HPDE6-E6E7 (cell line): ENCODE measurements around the gene TPH1.

Source experiments
- DNase-seq: peaks from one replicate; pipeline ENCODE4 v3.0.0; 2011; ENCODE audit warnings: missing footprints; ENCODE audit errors: extremely low spot score

The TPH1 gene

DNA sequence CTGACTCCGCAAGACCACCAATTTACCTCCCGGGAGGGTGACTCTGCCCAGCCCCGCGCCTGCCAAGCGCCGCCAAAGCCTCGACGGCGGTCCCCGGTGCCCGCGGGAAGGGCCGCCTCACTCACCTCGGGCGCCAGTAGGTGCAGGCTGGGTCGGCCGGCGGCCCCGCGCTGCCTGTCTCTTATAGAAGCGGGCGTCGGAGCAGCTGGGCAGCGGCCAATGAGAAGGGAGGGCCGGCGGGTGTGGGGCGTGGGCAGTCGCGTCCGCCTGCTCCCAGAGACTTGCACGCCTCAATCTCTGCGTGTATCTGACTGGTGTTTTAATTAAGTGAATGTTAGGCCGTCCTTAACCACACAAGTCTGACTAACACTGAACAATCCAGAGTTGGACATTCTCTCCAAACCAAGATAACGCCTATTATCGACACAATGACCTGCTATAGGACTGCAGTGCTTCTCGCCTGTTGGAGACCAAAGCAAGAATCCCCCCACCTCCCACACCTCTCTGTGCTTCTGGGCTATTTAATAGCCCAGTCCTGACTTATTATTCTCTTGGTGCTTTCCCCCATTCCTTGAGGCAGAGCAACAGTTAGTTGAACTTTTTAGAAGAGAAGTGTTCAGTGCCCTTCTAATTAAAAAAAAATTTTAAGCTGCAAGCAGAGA, at the start of gene TPH1:
Gene TPH1, minus strand, starts transcription at position 154 of the 662 bp plus-strand sequence. CDS start 5,507 bp downstream, outside the sequence.
- peak; percentile 6 for DNase-seq

DNA sequence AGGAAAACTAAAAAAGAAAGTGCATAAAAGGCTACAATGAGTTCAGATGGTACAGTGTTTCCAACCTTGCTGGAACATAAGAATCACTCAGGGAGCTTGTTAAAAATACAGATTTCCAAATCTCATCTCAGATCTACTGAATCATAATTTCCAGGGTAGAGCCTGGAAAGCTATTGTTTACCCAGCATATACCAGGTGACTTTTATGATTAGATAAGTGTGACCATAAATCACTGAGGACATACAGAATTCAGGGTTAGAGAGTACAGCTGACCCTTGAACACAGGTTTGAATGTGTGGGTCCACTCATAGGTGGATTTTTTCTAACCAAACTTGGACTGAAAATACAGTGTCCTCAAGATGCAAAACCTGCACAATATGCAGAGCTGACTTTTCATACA, 47.9 kb upstream of the TPH1 start:
- no peak for DNase-seq

GRCh38 chr11:18091731-18092130, 45.7 kb upstream of the TPH1 start:
- DNase-seq: no peak

DNA sequence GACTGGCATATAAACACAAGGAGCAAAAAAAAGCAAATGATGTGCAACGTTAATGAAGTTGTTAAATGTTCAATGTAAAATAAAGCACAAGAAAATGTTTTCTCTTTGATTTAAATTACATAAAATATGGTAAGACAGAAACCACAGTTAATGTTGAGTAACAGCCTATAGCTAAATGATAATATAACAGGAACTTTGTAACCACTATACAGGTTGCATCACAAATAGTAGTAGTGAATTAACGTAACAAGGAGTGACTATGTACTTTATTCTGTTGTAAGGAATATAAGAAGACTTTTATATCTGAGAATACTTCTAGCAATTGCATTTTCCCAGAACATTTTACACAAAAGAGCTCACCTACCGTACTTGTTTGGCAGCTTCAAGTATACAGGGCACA, 42.9 kb upstream of the TPH1 start:
- no peak for DNase-seq

- no peak for DNase-seq
Observed at GRCh38 chr11:18088366-18088765, 42.3 kb upstream of the TPH1 start.

DNA sequence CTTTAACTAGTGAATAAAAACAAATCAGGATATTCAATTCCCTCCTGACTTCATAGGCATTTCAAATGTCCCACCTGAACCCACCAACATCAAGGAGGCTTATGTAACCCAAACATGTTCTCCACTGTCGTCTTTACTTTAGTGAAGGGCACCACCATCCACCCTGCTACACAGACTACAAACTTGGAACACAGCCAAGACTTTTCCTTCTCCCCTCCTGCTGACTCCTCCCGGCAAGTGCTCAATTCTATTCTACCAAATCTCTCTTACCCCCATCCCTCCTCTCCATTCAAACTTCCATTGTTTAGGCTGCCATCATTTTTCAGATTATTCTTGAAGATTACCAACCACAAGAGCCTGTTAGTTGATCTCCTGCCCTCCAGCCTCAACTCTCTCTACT, 35.5 kb upstream of the TPH1 start:
- no peak for DNase-seq

DNA sequence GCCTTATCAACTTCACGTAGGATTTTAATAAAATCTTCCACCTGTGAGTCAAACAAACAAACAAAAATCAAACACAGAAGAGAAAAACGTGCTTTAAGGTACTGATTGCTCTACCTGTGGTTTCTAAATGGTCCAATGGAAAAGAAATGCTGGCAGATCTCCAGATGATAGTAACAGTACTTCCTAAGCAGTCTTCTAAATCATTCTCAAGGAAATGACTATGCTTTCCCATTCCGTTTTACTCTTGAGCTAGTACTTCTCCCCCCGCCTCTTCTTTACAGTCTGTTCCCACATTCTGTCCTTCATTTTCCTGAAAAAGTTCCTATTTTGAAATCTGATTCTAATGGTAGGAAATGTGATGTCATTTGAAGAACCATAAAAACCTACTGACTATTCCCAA, 34.4 kb upstream of the TPH1 start:
- DNase-seq: no peak

DNA sequence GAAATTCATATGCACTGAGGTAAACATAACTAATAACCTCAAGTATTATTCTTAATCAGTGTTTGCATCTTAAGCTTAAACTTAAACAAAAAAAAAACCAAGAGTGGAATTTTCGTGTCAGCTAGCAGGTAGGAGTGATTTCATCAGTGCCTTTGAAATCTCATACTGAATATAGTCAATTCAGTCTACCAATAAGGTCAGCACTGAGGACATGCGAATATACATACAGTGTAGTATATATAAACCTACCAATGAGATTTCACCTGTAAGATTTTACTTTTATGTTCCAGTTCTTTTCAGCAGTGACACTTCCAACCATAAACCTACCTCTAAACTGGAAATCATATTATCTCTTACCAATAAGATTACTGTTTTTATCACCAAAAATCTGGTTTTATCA, 32.8 kb upstream of the TPH1 start:
- DNase-seq: no peak

GRCh38 chr11:18075444-18075843, 29.4 kb upstream of the TPH1 start:
- no peak for DNase-seq

- DNase-seq: no peak
Observed at GRCh38 chr11:18071098-18071705, 25.1 kb upstream of the TPH1 start.

DNA sequence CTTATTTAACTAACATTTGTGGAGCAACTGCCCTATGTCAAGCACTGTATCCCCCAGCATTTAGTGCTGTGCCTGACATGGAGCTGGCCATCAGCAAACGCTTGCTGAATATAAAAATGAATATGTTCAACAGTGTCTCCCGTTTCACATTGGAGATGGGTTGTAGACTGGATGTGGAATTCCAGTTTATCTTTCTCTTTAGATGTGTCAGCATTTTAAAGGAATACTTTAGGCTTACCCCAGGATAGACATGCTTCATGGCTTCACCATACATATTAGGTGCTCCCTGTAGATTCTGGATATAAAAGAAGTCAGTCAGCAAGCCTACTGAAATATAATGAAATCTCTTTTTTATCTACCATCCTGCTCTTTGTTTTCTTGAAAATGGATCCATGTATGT, 21.3 kb upstream of the TPH1 start:
- no peak for DNase-seq

DNA sequence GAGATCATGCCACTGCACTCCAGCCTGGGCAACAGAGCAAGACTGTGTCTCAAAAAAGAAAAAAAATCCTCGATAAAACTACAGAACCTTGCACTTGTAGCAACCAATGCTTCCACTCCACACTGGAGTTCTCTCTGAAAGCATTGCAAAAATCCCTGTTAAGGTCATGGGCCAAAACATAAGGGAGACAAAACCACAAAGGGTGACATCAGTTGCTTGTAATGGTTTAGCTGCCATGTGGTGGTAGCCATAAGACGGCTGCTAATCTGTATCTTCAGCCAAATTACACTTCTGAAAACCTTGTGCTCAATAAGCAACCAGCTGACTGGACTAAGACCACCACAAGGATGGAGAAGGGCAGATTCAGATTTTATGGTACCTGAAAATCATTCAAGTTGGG, 20.6 kb upstream of the TPH1 start:
- DNase-seq: no peak

DNA sequence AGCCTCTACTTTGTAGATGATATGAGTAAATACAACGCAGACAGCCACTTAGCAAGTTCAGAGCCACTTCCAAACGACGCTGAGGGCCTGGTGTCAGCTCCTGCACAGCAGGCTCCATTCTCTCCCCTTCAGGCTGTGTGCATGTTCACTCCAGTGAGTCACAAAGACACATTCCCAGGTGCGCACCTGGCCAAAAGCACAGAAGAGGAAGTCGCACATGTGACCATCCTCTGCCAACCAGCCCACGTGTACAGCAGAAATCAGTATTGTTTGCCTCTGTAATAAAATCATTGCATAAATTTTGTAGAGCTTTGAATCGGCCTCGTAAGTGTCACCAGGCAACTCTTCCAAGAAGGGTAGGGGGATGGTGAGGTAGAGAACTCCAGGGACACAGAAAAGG, 19.5 kb upstream of the TPH1 start:
- no peak for DNase-seq

- DNase-seq: no peak
Observed at GRCh38 chr11:18064450-18065054, 18.5 kb upstream of the TPH1 start.

GRCh38 chr11:18063862-18064434, 17.9 kb upstream of the TPH1 start:
- no peak for DNase-seq

DNA sequence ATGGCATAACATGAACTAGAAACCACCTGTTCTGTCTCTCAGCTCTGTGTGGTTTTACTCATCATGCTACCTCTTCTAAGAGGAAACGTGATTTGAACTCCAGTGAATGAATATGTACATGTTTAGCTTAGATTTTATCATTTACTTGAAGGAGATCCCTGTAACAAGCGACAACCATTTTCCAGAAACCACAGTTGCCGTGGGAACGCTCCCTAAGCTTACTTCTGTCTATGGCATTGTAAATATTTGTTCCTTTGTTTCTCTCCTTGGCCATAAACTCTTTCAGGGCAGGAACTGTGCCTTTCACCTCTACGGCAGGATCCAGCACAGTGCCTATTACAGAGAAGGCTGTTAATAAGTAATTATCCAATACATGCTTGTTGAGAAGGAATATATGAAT, 17.1 kb upstream of the TPH1 start:
- no peak for DNase-seq

- no peak for DNase-seq
Observed at GRCh38 chr11:18061351-18061750, 15.3 kb upstream of the TPH1 start.

DNA sequence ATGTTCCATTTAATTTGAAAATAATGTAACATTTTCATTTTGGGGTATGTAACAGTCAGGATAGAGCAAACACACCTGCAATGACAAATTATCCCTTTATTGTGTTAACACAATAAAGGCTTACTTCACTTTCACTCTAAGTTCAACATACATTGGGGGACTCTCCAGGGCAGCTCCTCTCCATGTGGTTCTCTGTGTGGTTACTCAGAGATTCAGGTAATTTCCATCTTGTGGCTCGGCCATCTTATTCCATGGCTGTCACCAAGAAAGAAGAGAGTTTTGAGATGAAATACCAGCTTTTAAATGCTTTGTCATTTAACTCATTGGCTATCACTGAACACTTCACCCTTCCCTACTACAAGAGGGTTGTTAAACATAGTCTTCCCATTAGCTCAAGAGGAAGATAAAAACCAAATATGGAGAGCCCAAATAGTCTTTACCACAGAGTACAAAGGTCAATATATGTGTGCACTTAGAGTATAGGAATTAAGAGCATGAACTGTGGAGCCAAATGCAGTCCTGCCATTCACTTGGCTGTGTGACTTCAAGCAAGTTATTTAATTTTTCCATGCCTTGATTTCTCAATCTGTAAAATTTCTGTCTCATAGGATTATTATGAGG, 10.6 kb upstream of the TPH1 start:
- no peak for DNase-seq

DNA sequence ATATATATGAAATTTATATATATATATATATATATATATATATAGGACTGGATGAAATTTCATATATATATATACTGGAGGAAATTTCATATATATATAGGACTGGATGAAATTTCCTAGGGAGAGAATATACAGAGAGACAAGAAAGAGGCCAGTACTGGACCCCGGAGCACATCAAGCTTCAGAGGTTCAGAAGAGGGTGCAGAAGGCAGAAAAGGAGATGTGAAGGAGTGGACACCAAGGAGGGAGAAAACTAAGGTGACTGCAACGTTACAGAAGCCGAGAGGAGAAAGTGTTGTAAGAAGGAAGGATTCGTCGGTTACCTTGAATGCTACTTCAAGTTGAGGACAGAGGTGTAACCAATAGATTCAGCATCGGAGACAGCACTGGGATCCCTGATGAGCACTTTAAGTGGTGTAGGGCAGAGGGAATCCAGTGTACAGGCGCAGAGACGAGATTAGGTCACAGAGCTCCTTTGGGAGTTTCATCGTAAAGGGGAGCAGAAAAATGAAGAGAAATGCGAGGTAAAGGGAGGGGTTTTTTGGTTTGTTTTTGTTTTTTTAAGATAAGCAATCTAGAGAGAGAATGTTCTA, 8.5 kb upstream of the TPH1 start:
- no peak for DNase-seq

GRCh38 chr11:18050848-18051247, 4.8 kb upstream of the TPH1 start:
- no peak for DNase-seq

DNA sequence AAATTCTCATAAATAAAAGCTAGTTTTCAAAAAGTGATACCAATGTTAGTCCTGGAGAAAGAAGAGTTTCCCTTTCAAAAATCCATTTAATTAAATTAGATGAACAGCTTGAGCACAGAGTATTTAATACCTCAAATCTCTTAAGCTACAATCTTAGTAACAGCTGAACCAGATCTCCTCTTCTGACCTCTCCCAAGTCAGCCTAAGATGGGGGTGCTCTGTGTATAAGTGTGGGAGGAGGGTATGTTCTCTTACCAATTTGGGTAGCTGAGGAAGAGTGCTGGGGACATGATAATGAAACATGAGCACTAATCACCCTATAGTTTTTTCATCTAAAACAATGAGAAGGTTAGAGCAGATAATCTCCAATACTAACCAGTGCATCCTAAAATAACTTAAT, 9.6 kb downstream of the TPH1 start:
- DNase-seq: no peak

DNA sequence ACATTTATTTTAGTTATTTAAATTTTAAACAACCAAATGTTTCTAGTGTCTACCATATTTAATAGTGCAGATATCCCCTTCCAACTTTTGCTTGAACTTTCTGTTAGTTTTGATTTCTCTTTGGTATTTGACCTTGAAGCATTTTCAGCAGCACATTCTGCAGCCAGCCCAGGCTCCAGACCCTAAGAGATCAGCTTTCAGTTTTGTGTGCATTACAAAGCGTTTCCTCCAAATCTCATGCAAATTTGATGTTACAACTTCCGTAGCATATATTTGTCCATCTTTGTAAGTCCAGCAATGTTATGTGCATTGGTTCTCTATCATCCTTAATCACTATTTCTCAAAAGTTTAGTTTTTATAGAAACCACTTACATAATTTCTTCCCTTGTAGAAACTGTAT, 18.6 kb downstream of the TPH1 start:
- no peak for DNase-seq
